HG03457 (cell line): ENCODE data around the gene CYFIP1.

Experiments
- ATAC-seq: cut with Tn5 transposase; IDR thresholded peaks from one replicate; pipeline ENCODE4 v1.9.1; 2021; ENCODE audit warnings: moderate number of reproducible peaks; ENCODE audit not compliant: unreplicated experiment

CYFIP1 gene

DNA sequence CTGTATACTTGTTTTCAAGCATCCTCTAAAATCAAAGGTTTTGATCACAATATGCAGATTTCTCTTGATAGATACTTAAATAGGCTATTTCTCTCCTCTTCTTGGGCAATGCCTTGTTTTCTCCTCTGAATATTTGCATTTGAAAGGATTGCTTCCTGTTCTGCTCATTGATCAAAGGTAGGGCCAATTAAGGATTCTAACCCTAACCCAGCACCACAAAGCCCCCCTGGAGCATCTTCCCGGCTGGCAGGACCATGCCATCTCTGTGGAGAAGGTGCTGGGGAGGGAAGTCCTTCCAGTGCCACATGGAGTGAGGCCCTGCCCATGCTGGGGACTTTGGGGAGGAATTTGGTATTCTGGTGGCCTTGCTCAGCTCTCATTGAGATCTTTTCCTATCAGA is 153.0 kb downstream of the CYFIP1 start:
- ATAC-seq = no peak

DNA sequence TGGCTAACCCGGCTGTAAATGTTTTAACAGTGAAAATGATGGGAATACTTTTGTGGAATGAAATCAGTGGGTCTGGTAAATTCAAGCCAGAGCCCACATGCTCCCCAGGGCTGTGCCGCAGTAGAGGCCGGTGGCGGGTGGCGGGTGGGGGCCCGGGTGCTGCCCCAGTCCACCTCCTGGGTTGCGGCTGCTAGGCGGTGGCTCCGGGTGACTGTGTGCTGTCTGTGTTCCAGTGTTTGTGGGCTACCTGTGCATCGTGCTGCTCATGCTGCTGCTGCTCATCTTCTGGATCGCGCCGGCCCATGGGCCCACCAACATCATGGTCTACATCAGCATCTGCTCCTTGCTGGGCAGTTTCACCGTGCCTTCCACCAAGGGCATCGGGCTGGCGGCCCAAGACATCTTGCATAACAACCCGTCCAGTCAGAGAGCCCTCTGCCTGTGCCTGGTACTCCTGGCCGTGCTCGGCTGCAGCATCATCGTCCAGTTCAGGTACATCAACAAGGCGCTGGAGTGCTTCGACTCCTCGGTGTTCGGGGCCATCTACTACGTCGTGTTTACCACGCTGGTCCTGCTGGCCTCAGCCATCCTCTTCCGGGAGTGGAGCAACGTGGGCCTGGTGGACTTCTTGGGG is 156.6 kb downstream of the CYFIP1 start:
- ATAC-seq = no peak

DNA sequence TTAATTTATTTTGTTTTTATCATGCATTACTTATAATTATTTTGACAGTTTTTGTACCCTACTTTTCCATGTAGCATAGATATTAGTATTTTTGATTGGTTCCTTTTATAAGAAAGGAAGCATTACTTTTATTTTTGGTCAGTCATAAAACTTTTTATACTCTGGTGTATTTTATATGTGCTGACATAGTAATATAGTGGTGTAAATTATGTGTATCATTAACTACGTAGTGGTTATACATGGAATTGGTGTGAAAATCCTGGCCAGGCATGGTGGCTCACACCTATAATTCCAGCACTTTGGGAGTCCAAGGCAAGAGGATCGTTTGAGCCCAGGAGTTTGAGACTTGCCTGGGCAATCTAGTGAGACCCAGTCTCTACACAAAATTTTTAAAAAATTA is 160.5 kb downstream of the CYFIP1 start:
- no peak for ATAC-seq
